ENCODE data around the gene SYNE1.

The SYNE1 gene

DNA sequence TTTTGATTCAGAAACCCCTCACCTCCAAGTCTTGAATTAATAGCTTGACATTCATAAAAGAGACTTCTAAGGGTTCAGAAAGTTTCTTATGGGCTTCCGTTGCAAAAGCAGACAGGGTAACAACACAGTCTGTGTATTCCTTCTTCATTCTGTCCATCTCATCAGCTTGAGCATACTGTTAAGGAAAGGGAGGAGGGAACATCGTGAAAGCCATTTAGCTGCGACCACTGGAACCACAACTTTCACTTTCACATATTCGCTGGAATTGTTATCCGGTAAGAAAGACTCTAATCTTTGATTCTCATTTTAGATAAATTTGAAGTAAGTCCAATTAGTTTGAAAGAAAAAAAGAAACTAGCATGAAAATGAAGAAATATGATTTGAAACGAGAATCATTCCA lies 174.4 kb downstream of the SYNE1 start:
- H3K4me3 ChIP-seq (ENCODE audit: low read depth, low read length): no peak overlapping the region

DNA sequence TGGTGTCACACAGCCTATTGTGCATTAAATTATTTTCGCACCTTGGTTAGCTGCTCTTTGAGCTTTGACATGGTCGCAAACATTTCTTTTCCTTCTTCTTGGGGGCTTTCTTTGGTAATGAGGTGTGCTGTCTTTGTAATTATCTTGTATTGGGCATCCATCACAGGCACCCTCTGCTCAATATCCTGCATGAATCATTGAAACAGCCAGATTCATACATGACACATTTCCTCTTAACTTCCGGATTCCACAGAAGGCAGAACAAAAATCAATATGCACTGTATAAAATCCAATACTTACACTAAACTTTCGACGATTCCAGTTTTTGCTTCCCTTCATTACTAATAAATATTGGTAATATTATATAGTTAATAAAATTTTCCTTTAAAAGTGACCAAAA lies 175.6 kb downstream of the SYNE1 start:
- no peak for DNase-seq (ENCODE audit: low read depth)
- TF ChIP-seq, protein P1, sequence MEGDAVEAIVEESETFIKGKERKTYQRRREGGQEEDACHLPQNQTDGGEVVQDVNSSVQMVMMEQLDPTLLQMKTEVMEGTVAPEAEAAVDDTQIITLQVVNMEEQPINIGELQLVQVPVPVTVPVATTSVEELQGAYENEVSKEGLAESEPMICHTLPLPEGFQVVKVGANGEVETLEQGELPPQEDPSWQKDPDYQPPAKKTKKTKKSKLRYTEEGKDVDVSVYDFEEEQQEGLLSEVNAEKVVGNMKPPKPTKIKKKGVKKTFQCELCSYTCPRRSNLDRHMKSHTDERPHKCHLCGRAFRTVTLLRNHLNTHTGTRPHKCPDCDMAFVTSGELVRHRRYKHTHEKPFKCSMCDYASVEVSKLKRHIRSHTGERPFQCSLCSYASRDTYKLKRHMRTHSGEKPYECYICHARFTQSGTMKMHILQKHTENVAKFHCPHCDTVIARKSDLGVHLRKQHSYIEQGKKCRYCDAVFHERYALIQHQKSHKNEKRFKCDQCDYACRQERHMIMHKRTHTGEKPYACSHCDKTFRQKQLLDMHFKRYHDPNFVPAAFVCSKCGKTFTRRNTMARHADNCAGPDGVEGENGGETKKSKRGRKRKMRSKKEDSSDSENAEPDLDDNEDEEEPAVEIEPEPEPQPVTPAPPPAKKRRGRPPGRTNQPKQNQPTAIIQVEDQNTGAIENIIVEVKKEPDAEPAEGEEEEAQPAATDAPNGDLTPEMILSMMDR (IDR thresholded peaks at IDR 0.05; ENCODE audit: low read depth, low read length, missing control alignments): no peak
- in situ Hi-C loops (cut with HindIII; ENCODE audit: low sequenced_read_pairs): no loop called here
- no peak overlapping the region for H3K4me3 ChIP-seq (ENCODE audit: low read depth, low read length)

More for the DNA sequence above, 174.4 kb downstream of the SYNE1 start:
- TF ChIP-seq, protein P1 (IDR thresholded peaks at IDR 0.05; ENCODE audit: low read depth, low read length, missing control alignments): no peak
- in situ Hi-C loops (cut with HindIII; ENCODE audit: low sequenced_read_pairs): no loop called here
- no peak for DNase-seq (ENCODE audit: low read depth)

DNA sequence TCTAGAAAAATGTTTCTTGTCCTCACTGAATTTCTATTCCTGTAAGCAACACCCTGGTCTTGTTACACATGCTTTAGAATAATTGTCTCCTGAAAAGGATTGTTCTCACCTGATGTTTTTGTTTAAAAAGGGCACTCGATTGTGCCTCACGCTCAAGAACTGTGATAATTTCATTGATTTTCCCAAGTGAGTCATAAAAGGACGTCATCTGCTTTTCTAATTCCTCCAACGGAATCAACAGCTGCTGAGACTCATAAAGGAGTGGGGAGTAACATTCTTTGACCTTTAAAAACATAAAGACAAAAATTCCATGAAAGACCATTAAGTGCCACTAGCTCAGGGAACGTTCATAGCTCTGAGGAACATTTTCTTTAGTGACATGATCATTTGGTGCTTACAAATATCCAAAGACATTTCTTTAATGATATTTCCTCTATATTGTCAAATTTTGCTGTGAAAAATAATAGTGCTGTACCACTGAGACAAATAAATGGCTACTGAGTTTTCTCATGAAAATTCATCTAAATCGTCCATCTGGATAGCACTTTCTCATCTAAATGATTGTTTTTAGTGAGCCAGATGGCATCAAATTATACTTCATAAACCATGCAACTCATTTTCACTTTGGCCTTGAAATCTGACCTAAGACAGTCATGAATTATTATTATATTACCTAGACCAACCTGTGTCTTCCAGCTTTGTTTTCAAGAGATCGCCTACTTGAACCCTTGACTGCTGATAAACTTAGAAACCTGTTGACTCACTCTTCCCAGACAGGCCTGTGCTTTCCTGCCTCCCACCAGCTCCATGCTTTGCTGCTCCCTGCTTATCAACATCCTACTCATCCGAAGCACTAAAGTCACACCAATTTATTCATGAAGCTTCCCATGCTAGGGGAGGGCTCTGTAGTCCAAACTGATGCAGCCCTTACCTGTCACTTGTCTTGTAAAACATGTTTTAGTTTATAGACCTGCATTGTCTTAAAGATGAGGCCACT lies 178.2 kb downstream of the SYNE1 start:
- no peak for DNase-seq (ENCODE audit: low read depth)
- no peak overlapping the region for H3K4me3 ChIP-seq (ENCODE audit: low read depth, low read length)
- TF ChIP-seq, protein P1 (IDR thresholded peaks at IDR 0.05; ENCODE audit: low read depth, low read length, missing control alignments): no peak
- in situ Hi-C loops (cut with HindIII; ENCODE audit: low sequenced_read_pairs): loop anchor here (5.0 kb wide), 1 partner anchor 72 kb away; no protein-coding TSS in a partner anchor

DNA sequence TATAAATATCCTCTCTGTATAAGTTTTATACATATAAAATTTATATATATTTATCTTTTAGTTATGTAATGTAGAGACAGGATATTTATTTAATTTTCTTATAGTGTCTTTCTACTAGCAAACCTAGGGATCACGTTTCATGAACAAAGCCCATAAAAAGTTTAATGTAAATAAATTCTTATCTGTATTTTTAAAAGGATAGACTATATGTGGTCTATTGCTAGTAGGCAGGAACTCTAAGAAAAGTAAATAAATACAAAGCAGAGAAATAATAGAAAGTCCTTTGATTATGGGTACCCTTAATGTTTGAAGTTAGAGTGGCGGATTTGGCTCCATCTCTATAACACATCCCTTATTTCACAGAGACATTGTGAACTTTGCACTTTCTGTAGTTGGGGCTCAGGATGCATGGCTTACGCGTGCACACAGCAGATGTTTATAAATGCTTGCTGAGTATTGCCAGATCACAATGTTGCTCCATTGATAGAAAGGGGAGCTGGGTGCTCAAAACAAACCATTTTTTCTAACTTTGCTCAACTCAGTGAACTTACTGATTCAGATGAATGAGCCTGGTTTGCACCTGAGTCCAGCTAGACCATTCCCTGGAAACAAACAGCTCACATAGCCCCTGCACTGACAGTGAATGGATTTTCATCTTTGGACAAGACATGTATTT lies 179.1 kb downstream of the SYNE1 start:
- TF ChIP-seq, protein P1 (IDR thresholded peaks at IDR 0.05; ENCODE audit: low read depth, low read length, missing control alignments): no peak
- no peak overlapping the region for H3K4me3 ChIP-seq (ENCODE audit: low read depth, low read length)
- in situ Hi-C loops (cut with HindIII; ENCODE audit: low sequenced_read_pairs): loop anchor here (5.0 kb wide), 1 partner anchor 71 kb away; no protein-coding TSS in a partner anchor
- DNase-seq (ENCODE audit: low read depth): no peak

- TF ChIP-seq, protein P1 (IDR thresholded peaks at IDR 0.05; ENCODE audit: low read depth, low read length, missing control alignments): no peak
- no peak overlapping the region for H3K4me3 ChIP-seq (ENCODE audit: low read depth, low read length)
- in situ Hi-C loops (cut with HindIII; ENCODE audit: low sequenced_read_pairs): no loop called here
- no peak for DNase-seq (ENCODE audit: low read depth)
Measured at GRCh38 chr6:152454003-152454402, 183.2 kb downstream of the SYNE1 start.

DNA sequence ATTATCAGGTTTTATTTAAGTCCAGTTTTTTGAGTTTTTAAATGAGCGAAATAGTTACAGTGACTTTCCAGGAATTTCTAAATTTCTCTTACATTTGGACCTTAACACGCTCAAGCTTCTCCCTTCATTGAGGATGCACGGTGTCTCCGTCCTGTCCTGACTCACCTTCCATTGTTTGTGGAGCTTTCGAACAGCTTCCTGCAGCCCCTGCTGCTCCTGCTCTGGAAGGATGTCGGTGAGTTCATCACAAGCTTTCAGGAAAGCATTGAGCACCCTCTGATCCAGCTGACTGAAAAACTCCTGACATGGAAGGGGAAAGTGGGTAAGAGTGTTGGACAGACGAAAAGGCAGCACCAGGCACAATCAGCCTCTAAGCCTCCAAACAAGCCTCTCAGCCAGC lies 183.7 kb downstream of the SYNE1 start:
- TF ChIP-seq, protein P1 (IDR thresholded peaks at IDR 0.05; ENCODE audit: low read depth, low read length, missing control alignments): no peak
- no peak overlapping the region for H3K4me3 ChIP-seq (ENCODE audit: low read depth, low read length)
- DNase-seq (ENCODE audit: low read depth): no peak
- in situ Hi-C loops (cut with HindIII; ENCODE audit: low sequenced_read_pairs): no loop called here
